Tibial nerve (tissue), 4 donors: ENCODE results near the gene FASTKD2. TPM values are rescaled to one million over a fixed set of nuclear protein-coding genes. Genes with fewer than 3 reads are reported as not detected.

ENCODE experiments used
- DNase-seq, 2 donors: peaks; one replicate each; pipeline ENCODE4 v3.0.0-alpha.2; 2019; ENCODE audit warnings: low spot score in 2 of 2
- H3K27ac ChIP-seq, 4 donors: fragments of 200-600 bp; sonication (generic) in 3 of 4; one replicate each; pipeline ENCODE4 v1.5.1; 2017 to 2019; ENCODE audit warnings: mild to moderate bottlenecking in 1 of 4
- H3K27me3 ChIP-seq, 2 donors: fragments of 200-600 bp; sonication (generic) in 1 of 2; one replicate each; pipeline versions ENCODE4 v1.5.1 to v1.6.0; 2017 to 2019
- H3K36me3 ChIP-seq, 3 donors: fragments of 200-600 bp; sonication (generic); one replicate each; pipeline ENCODE4 v1.5.1; 2018 to 2019
- H3K4me1 ChIP-seq, 4 donors: fragments of 200-600 bp; sonication (generic) in 3 of 4; one replicate each; pipeline ENCODE4 v1.5.1; 2017 to 2019
- H3K4me3 ChIP-seq, 4 donors: fragments of 200-600 bp; sonication (generic) in 3 of 4; one replicate each; pipeline ENCODE4 v1.5.1; 2017 to 2019; ENCODE audit warnings: mild to moderate bottlenecking in 1 of 4, moderate library complexity in 1 of 4
- H3K9me3 ChIP-seq, 4 donors: fragments of 200-600 bp; sonication (generic) in 3 of 4; one replicate each; pipeline ENCODE4 v1.5.1; 2017 to 2019
- EP300 ChIP-seq, 2 donors: sonication (generic); formaldehyde crosslinking; IDR thresholded peaks; one replicate each; pipeline ENCODE4 v1.6.1; 2017; ENCODE audit warnings: antibody characterized with exemption in 2 of 2, mild to moderate bottlenecking in 1 of 2
- POLR2A ChIP-seq, 2 donors: fragments of 450-650 bp; IDR thresholded peaks; one replicate each; pipeline ENCODE4 v1.6.1; 2017; ENCODE audit warnings: antibody characterized with exemption in 2 of 2, mild to moderate bottlenecking in 2 of 2, moderate library complexity in 2 of 2
- WGBS, 2 donors: methylation state at CpG; one replicate each; pipeline ENCODE4 v1.1.5; 2018; 5-methylcytosine and 5-hydroxymethylcytosine counted together
- small RNA-seq: library from RNA; depleted of rRNA; stranded (forward); fragments of <200 nt; gene quantifications from one replicate; pipeline ENCODE3, GENCODE V24; 2016
- total RNA-seq, 4 donors: library from RNA; depleted of rRNA; stranded (reverse); fragments of >200 nt; gene quantifications; one replicate each; pipeline ENCODE4 v1.1.0, GENCODE V29; 2016
- TF ChIP-seq, protein P1 (sequence below), 5 experiments: fragments of 200-600 bp in 3 of 5; fragments of 450-650 bp in 2 of 5; sonication (generic) in 3 of 5; IDR thresholded peaks; one replicate each; pipeline ENCODE4 v1.5.1; 2016 to 2019; ENCODE audit warnings: antibody characterized with exemption in 5 of 5, mild to moderate bottlenecking in 3 of 5, moderate library complexity in 2 of 5

Gene FASTKD2
- total RNA-seq, 4 donors from 2014 or later, result 22.4 to 36.5 (median 26.8) TPM

DNA sequence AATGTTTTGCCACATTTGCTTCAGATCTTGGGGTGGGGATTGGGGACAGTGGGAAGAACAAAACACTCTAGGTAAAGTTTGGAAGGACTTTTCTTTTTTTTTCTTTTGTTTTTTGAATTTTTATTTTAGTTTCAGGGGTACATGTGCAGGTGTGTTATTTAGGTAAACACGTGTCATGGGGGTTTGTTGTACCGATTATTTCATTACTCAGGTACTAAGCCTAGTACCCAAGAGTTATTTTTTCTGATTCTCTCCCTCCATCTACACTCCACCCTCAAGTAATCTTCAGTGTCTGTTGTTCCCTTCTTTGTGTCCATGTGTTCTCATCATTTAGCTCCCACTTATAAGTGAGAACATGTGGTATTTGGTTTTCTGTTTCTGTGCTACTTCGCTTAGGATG is 73.3 kb downstream of the FASTKD2 start:
- Histone ChIP-seq H3K27ac (no peak overlapping the region), H3K4me1 (no peaks in the 10 kb centered on the region), H3K9me3 (peaks cover 0 to 5% (median under 1%) of the 10 kb centered on the region in 4 donors), H3K36me3 (no peaks in the 10 kb centered on the region), H3K27me3 (no peaks in the 10 kb centered on the region), H3K4me3 (no peak overlapping the region)
- TF ChIP-seq, protein P1, sequence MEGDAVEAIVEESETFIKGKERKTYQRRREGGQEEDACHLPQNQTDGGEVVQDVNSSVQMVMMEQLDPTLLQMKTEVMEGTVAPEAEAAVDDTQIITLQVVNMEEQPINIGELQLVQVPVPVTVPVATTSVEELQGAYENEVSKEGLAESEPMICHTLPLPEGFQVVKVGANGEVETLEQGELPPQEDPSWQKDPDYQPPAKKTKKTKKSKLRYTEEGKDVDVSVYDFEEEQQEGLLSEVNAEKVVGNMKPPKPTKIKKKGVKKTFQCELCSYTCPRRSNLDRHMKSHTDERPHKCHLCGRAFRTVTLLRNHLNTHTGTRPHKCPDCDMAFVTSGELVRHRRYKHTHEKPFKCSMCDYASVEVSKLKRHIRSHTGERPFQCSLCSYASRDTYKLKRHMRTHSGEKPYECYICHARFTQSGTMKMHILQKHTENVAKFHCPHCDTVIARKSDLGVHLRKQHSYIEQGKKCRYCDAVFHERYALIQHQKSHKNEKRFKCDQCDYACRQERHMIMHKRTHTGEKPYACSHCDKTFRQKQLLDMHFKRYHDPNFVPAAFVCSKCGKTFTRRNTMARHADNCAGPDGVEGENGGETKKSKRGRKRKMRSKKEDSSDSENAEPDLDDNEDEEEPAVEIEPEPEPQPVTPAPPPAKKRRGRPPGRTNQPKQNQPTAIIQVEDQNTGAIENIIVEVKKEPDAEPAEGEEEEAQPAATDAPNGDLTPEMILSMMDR (IDR thresholded peaks at IDR 0.05), result no peak
- no peak for TF ChIP-seq POLR2A (IDR thresholded peaks at IDR 0.05)
- TF ChIP-seq EP300 (IDR thresholded peaks at IDR 0.05), result no peak
- DNase-seq, result no peak
- 88 to 89% methylated on average over 3 of the region's 3 CpGs for WGBS, 2 donors

DNA sequence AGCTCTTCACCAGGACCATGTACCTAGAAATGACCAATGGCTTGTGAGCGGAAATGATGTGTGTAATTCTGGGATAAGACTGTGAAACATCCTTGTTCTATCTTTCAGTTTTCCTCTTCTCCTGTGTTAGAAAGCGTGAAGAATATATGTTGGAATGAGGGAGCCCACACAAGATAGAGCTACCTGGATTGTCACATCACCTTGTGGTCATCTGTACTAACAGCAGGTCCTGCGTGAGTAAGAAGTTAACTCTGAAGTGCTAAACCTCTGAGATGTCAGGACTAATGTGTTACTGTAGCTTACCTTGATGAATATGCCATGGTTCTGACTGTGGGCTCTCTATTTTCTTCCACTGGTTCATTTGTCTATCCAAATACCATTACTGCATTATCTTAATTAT is 75.6 kb downstream of the FASTKD2 start:
- 62 to 95% methylated on average over 3 of the region's 3 CpGs for WGBS, 2 donors
- Histone ChIP-seq H3K9me3 (no peaks in the 10 kb centered on the region), H3K27me3 (no peaks in the 10 kb centered on the region), H3K4me1 (no peaks in the 10 kb centered on the region), H3K27ac (no peak overlapping the region), H3K36me3 (no peaks in the 10 kb centered on the region), H3K4me3 (no peak overlapping the region)
- TF ChIP-seq POLR2A (IDR thresholded peaks at IDR 0.05), result no peak
- TF ChIP-seq, protein P1 (IDR thresholded peaks at IDR 0.05), result no peak
- DNase-seq, result no peak

Small RNA genes lying within 50 kb of the gene (small RNA-seq; reads per million reads assigned to genes)
- gene MIR3130-2, result not detected

Other genes starting within 250 kb of the FASTKD2 start
- not detected for gene FAM237A, start 123.1 kb upstream of the FASTKD2 start, total RNA-seq
- gene DYTN, start 47.2 kb upstream of the FASTKD2 start, total RNA-seq, result not detected
- 1 to 10 TPM in 2 of 4 donors, under 1 TPM in 1, not detected in 1; 0.63 to 2.4 (median 1.5) TPM for gene MDH1B, start 278 bp upstream of the FASTKD2 start, total RNA-seq
- gene CPO, start 173.9 kb downstream of the FASTKD2 start, total RNA-seq, result 1 to 10 TPM in 1 of 4 donors, under 1 TPM in 2, not detected in 1; 0.39 to 2.2 (median 0.63) TPM